Activated naive CD8-positive, alpha-beta T cell treated with anti-CD3 and anti-CD28 coated beads, Interleukin-2, amount 10 ng/mL, durations not matched to agents 7 days and 5 days (primary cell): ENCODE measurements around the gene EFNA3. TPM values are rescaled to one million over a fixed set of nuclear protein-coding genes. Genes with fewer than 3 reads are reported as not detected.

Experiments
- ATAC-seq: fragments of 150-1000 bp; cut with Tn5 transposase; one replicate; pipeline ENCODE4 v1.10.0; 2021; ENCODE audit warnings: low read depth, moderate library complexity
- POLR2A ChIA-PET: fragments of 350-600 bp; sonication (Branson Sonifier 250); formaldehyde crosslinking; loops from one replicate; lab custom pipeline; 2021; ENCODE audit warnings: antibody characterized with exemption; lab: Charles Lee
- DNase-seq: peaks from one replicate; pipeline ENCODE4 v3.0.0; 2021
- H3K27ac Mint-ChIP-seq: one replicate; pipeline ENCODE4 v1.8.0; 2022; ENCODE audit warnings: mild to moderate bottlenecking, mixed read lengths
- H3K27me3 Mint-ChIP-seq: one replicate; pipeline ENCODE4 v1.8.0; 2022; ENCODE audit warnings: mild to moderate bottlenecking, moderate library complexity, mixed read lengths
- H3K36me3 Mint-ChIP-seq: one replicate; pipeline ENCODE4 v1.8.0; 2021; ENCODE audit warnings: mild to moderate bottlenecking, mixed read lengths
- H3K4me1 Mint-ChIP-seq: one replicate; pipeline ENCODE4 v1.8.0; 2021; ENCODE audit warnings: mixed read lengths
- H3K4me3 Mint-ChIP-seq: one replicate; pipeline ENCODE4 v1.8.0; 2022; ENCODE audit warnings: mild to moderate bottlenecking, moderate library complexity, mixed read lengths
- H3K9me3 Mint-ChIP-seq: one replicate; pipeline ENCODE4 v1.8.0; 2021; ENCODE audit warnings: mixed read lengths
- total RNA-seq, 2 experiments: library from RNA; stranded (reverse); gene quantifications; one replicate each; pipeline ENCODE4 v1.2.3, GENCODE V29; 2021

EFNA3 gene
- total RNA-seq, 2 experiments from 2014 or later: 3.6 to 4.2 TPM

- POLR2A ChIA-PET: interaction anchor here (0.6 to 3.5 kb wide), 17 partner anchors 10 to 294 kb away, joined by 3 to 26 read pairs (median 4); partner anchors contain the start of genes ADAM15, EFNA4, FLAD1 and KRTCAP2
- peak; percentile 97 for DNase-seq
- Mint-ChIP-seq H3K27ac (peak overlapping the region; percentile 98), H3K4me1 (peaks cover 29% of the 10 kb centered on the region), H3K9me3 (no peaks in the 10 kb centered on the region), H3K4me3 (peak overlapping the region; percentile 97), H3K27me3 (peaks cover 36% of the 10 kb centered on the region), H3K36me3 (no peaks in the 10 kb centered on the region)
- ATAC-seq: peak; percentile 85
Observed at GRCh38 chr1:155084722-155085503, 6.3 kb downstream of the EFNA3 start.

GRCh38 chr1:155085504-155086127 lies 7.0 kb downstream of the EFNA3 start:
- Mint-ChIP-seq H3K9me3 (no peaks in the 10 kb centered on the region), H3K4me3 (peak overlapping the region; percentile 97), H3K27me3 (peaks cover 30% of the 10 kb centered on the region), H3K27ac (peak overlapping the region; percentile 98), H3K36me3 (no peaks in the 10 kb centered on the region), H3K4me1 (peaks cover 28% of the 10 kb centered on the region)
- peak; percentile 20 for ATAC-seq
- DNase-seq: peak; percentile 68
- POLR2A ChIA-PET: interaction anchor here (0.6 to 3.5 kb wide), 15 partner anchors 10 to 112 kb away, joined by 3 to 26 read pairs (median 4); partner anchors contain the start of genes ADAM15, EFNA4, FLAD1 and KRTCAP2

GRCh38 chr1:155086128-155086741 lies 7.6 kb downstream of the EFNA3 start:
- H3K36me3 Mint-ChIP-seq: no peaks in the 10 kb centered on the region
- peak overlapping the region; percentile 97 for H3K4me3 Mint-ChIP-seq
- ATAC-seq: no peak
- peak overlapping the region; percentile 76 for H3K27ac Mint-ChIP-seq
- H3K4me1 Mint-ChIP-seq: peaks cover 28% of the 10 kb centered on the region
- H3K9me3 Mint-ChIP-seq: no peaks in the 10 kb centered on the region
- DNase-seq: peak; percentile 91
- peaks cover 26% of the 10 kb centered on the region for H3K27me3 Mint-ChIP-seq
- POLR2A ChIA-PET: interaction anchor here (1.2 to 3.5 kb wide), 4 partner anchors 23 to 86 kb away, joined by 5 to 26 read pairs (median 14); partner anchors contain the start of genes ADAM15, EFNA4 and KRTCAP2

GRCh38 chr1:155086856-155087535 lies 8.4 kb downstream of the EFNA3 start:
- H3K4me3 Mint-ChIP-seq: no peak overlapping the region

GRCh38 chr1:155091071-155092051 lies 12.7 kb downstream of the EFNA3 start:
- Mint-ChIP-seq H3K27me3 (peaks cover 21% of the 10 kb centered on the region), H3K4me3 (no peak overlapping the region), H3K27ac (no peak overlapping the region), H3K4me1 (peaks cover 3% of the 10 kb centered on the region), H3K36me3 (no peaks in the 10 kb centered on the region), H3K9me3 (no peaks in the 10 kb centered on the region)
- peak; percentile 68 for ATAC-seq
- peak; percentile 88 for DNase-seq
- POLR2A ChIA-PET: interaction anchor here (1.1 to 2.1 kb wide), 3 partner anchors 74 to 81 kb away, joined by 3 to 15 read pairs (median 7); partner anchors contain the start of gene KRTCAP2

More at GRCh38 chr1:155086856-155087535, 8.4 kb downstream of the EFNA3 start:
- H3K27me3 Mint-ChIP-seq: peaks cover 21% of the 10 kb centered on the region
- no peak for DNase-seq
- H3K36me3 Mint-ChIP-seq: no peaks in the 10 kb centered on the region
- ATAC-seq: no peak
- no peak overlapping the region for H3K27ac Mint-ChIP-seq
- peaks cover 25% of the 10 kb centered on the region for H3K4me1 Mint-ChIP-seq
- POLR2A ChIA-PET: interaction anchor here (3.5 kb wide), 1 partner anchor 86 kb away, joined by 21 read pairs; the partner anchor contains the start of gene KRTCAP2
- H3K9me3 Mint-ChIP-seq: no peaks in the 10 kb centered on the region

- DNase-seq: no peak
- Mint-ChIP-seq H3K4me1 (peaks cover 3% of the 10 kb centered on the region), H3K9me3 (no peaks in the 10 kb centered on the region), H3K27ac (no peak overlapping the region), H3K27me3 (peaks cover 28% of the 10 kb centered on the region), H3K4me3 (no peak overlapping the region), H3K36me3 (no peaks in the 10 kb centered on the region)
- ATAC-seq: no peak
- POLR2A ChIA-PET: interaction anchor here (1.1 to 2.1 kb wide), 3 partner anchors 74 to 81 kb away, joined by 3 to 15 read pairs (median 7); partner anchors contain the start of gene KRTCAP2
Observed at GRCh38 chr1:155092131-155092530, 13.5 kb downstream of the EFNA3 start.

- Mint-ChIP-seq H3K36me3 (no peaks in the 10 kb centered on the region), H3K4me3 (no peak overlapping the region), H3K9me3 (no peaks in the 10 kb centered on the region), H3K27me3 (peaks cover 29% of the 10 kb centered on the region), H3K4me1 (peaks cover 3% of the 10 kb centered on the region), H3K27ac (no peak overlapping the region)
- POLR2A ChIA-PET: no interaction called here
- ATAC-seq (no peak), DNase-seq (no peak)
Observed at GRCh38 chr1:155092641-155093040, 14.0 kb downstream of the EFNA3 start.

GRCh38 chr1:155093911-155094621 lies 15.4 kb downstream of the EFNA3 start:
- H3K27ac Mint-ChIP-seq: no peak overlapping the region
- POLR2A ChIA-PET: no interaction called here
- ATAC-seq (peak; percentile 30), DNase-seq (no peak)
- no peaks in the 10 kb centered on the region for H3K36me3 Mint-ChIP-seq
- H3K27me3 Mint-ChIP-seq: peaks cover 33% of the 10 kb centered on the region
- H3K9me3 Mint-ChIP-seq: no peaks in the 10 kb centered on the region
- no peak overlapping the region for H3K4me3 Mint-ChIP-seq
- H3K4me1 Mint-ChIP-seq: peaks cover 3% of the 10 kb centered on the region

GRCh38 chr1:155094622-155094948 lies 15.9 kb downstream of the EFNA3 start:
- DNase-seq: no peak
- H3K27ac Mint-ChIP-seq: no peak overlapping the region
- H3K36me3 Mint-ChIP-seq: no peaks in the 10 kb centered on the region
- peaks cover 3% of the 10 kb centered on the region for H3K4me1 Mint-ChIP-seq
- H3K9me3 Mint-ChIP-seq: no peaks in the 10 kb centered on the region
- no peak for ATAC-seq
- H3K27me3 Mint-ChIP-seq: peaks cover 33% of the 10 kb centered on the region
- no peak overlapping the region for H3K4me3 Mint-ChIP-seq
- POLR2A ChIA-PET: no interaction called here

- peaks cover 32% of the 10 kb centered on the region for H3K27me3 Mint-ChIP-seq
- H3K27ac Mint-ChIP-seq: no peak overlapping the region
- ATAC-seq (no peak), DNase-seq (no peak)
- no peaks in the 10 kb centered on the region for H3K36me3 Mint-ChIP-seq
- no peaks in the 10 kb centered on the region for H3K4me1 Mint-ChIP-seq
- POLR2A ChIA-PET: interaction anchor here (0.7 kb wide), 1 partner anchor 73 kb away, joined by 4 read pairs; no protein-coding TSS in a partner anchor
- H3K9me3 Mint-ChIP-seq: no peaks in the 10 kb centered on the region
- H3K4me3 Mint-ChIP-seq: no peak overlapping the region
Observed at GRCh38 chr1:155099331-155099730, 20.7 kb downstream of the EFNA3 start.

- H3K27me3 Mint-ChIP-seq: peaks cover 14% of the 10 kb centered on the region
- H3K27ac Mint-ChIP-seq: no peak overlapping the region
- no peak for DNase-seq
- ATAC-seq: no peak
- no peaks in the 10 kb centered on the region for H3K4me1 Mint-ChIP-seq
- no peaks in the 10 kb centered on the region for H3K36me3 Mint-ChIP-seq
- POLR2A ChIA-PET: interaction anchor here (1.0 kb wide), 1 partner anchor 46 kb away, joined by 3 read pairs; no protein-coding TSS in a partner anchor
- H3K4me3 Mint-ChIP-seq: no peak overlapping the region
- H3K9me3 Mint-ChIP-seq: no peaks in the 10 kb centered on the region
Observed at GRCh38 chr1:155103325-155103724, 24.7 kb downstream of the EFNA3 start.
